ENCODE results near the gene WWOX. TPM values are rescaled to one million over a fixed set of nuclear protein-coding genes. Genes with fewer than 3 reads are reported as not detected.

The WWOX gene
- total and polyA plus RNA-seq, 2 of the 13 experiments (the other 11 are each of a cell fraction or from before 2014, with no cell fraction given): 9.1 to 37.4 TPM

DNA sequence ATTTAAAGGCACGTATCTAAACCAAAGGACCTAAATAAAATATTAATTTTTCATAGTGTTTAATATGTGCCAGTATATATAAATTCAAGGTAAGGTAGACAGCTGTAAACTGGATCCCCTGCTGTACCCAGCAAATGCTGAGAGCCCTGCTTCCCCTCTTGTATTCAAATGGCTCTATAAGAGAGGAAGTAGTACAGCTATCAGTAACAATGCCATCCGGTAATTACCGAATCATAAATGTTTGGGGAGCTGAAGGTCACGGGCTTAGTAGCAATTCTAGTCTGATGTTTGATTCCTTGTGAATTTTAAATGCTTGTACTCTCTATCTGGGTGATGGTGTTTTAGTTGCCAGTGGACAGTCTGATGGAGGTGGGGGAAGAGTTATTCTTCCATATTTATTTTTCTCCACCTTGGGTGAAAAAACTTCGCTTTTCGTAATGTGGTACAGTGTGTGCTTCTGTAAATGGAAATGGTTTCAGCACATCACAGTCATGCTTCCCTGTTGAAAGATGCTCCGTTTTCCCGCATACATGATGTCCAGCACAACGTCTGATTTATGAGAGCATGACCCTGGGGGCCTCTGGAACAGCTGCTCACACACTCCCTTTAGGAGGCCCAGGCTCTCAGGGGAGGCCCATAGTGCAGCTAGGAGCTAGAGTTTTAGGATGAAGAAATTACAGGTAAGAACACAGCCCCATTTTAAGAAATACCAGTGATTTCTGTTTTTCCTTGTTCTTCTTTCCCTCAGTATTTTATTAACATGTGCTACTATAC lies 423.9 kb downstream of the WWOX start:
- no peak overlapping the region for H3K27ac ChIP-seq (ENCODE audit: extremely low read length, insufficient read depth, low read length)
- TF ChIP-seq REL (CRISPR knock-in tag; conservative IDR thresholded peaks at IDR 0.05): no peak
- no peak for TF ChIP-seq ZNF546 (CRISPR knock-in tag; conservative IDR thresholded peaks at IDR 0.05)
- TF ChIP-seq XBP1 (CRISPR knock-in tag; IDR thresholded peaks at IDR 0.05): no peak
- no peak for TF ChIP-seq ZSCAN12 (CRISPR knock-in tag; IDR thresholded peaks at IDR 0.05)
- TF ChIP-seq, protein P1, sequence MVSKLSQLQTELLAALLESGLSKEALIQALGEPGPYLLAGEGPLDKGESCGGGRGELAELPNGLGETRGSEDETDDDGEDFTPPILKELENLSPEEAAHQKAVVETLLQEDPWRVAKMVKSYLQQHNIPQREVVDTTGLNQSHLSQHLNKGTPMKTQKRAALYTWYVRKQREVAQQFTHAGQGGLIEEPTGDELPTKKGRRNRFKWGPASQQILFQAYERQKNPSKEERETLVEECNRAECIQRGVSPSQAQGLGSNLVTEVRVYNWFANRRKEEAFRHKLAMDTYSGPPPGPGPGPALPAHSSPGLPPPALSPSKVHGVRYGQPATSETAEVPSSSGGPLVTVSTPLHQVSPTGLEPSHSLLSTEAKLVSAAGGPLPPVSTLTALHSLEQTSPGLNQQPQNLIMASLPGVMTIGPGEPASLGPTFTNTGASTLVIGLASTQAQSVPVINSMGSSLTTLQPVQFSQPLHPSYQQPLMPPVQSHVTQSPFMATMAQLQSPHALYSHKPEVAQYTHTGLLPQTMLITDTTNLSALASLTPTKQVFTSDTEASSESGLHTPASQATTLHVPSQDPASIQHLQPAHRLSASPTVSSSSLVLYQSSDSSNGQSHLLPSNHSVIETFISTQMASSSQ (IDR thresholded peaks at IDR 0.05; ENCODE audit: low read depth): no peak
- TF ChIP-seq, protein P1 (CRISPR knock-in tag; IDR thresholded peaks at IDR 0.05; ENCODE audit: borderline replicate concordance): no peak
- no peak for TF ChIP-seq THAP11 (CRISPR knock-in tag; IDR thresholded peaks at IDR 0.05)
- TF ChIP-seq ZKSCAN8 (CRISPR knock-in tag; IDR thresholded peaks at IDR 0.05; ENCODE audit: borderline replicate concordance): no peak
- TF ChIP-seq PHF21A (CRISPR knock-in tag; IDR thresholded peaks at IDR 0.05): no peak
- BruUV-seq (replicated peaks): no TSS peak
- H3K36me3 ChIP-seq (replicated peaks in 1 of 2; ENCODE audit: control insufficient read depth in 1 of 2, insufficient read depth in 2 of 2, low read length in 2 of 2): no peaks in the 10 kb centered on the region
- H2AFZ ChIP-seq (ENCODE audit: low read length): no peak overlapping the region
- H3K27me3 ChIP-seq (ENCODE audit: control insufficient read depth in 1 of 2, insufficient read depth in 2 of 2, low read length in 2 of 2): no peaks in the 10 kb centered on the region
- CTCF ChIA-PET (ENCODE audit: low intra/inter-chr PET ratio, low total read pairs): no interaction called here
- no peak for FAIRE-seq
- no peaks in the 10 kb centered on the region for H3K9me3 ChIP-seq (ENCODE audit: low read length)
- POLR2A ChIA-PET: no interaction called here
- H3K9ac ChIP-seq (ENCODE audit: insufficient read depth, low read depth, low read length): no peak overlapping the region
- WGBS (ENCODE audit: low lambda C conversion rate): 97% methylated on average over 9 of the region's 9 CpGs
- H4K20me1 ChIP-seq (ENCODE audit: insufficient read depth, low read length): no peaks in the 10 kb centered on the region
- H3K4me2 ChIP-seq (ENCODE audit: low read depth, low read length): no peak overlapping the region
- ATAC-seq: no peak
- no peak for DNase-seq (ENCODE audit: low spot score)
- in situ Hi-C loops (cut with HindIII; ENCODE audit: extremely low pct_ligation_motif_present, low pct_unique_long_range_greater_than_20kb): loop anchor here (25.0 kb wide), 1 partner anchor 1089 kb away; the partner anchor contains the start of gene MAF
- intact Hi-C loops (cut with micrococcal nuclease; ENCODE audit: unreplicated experiment): no loop called here
- no peak overlapping the region for H3K4me3 ChIP-seq (replicated peaks in 1 of 3; ENCODE audit: insufficient read depth in 1 of 3, low read depth in 2 of 3, low read length in 3 of 3)
- H3K4me1 ChIP-seq (ENCODE audit: insufficient read depth, low read length): peaks cover 9% of the 10 kb centered on the region; the same call in 1 of the 2 replicates
- no peaks in the 10 kb centered on the region for H3K79me2 ChIP-seq (ENCODE audit: insufficient read depth, low read length)
